HG03159 (cell line): Measurements from ENCODE around the gene SPRR2G.
"Not testable (repeated sequence)": the region's sequence is repeated elsewhere in the genome, so short reads cannot be mapped to it uniquely, and the experiment has no call there.

Source experiments
- ATAC-seq: cut with Tn5 transposase; IDR thresholded peaks from one replicate; pipeline ENCODE4 v1.9.1; 2021; ENCODE audit warnings: mild to moderate bottlenecking, moderate library complexity; ENCODE audit not compliant: unreplicated experiment

Gene SPRR2G

DNA sequence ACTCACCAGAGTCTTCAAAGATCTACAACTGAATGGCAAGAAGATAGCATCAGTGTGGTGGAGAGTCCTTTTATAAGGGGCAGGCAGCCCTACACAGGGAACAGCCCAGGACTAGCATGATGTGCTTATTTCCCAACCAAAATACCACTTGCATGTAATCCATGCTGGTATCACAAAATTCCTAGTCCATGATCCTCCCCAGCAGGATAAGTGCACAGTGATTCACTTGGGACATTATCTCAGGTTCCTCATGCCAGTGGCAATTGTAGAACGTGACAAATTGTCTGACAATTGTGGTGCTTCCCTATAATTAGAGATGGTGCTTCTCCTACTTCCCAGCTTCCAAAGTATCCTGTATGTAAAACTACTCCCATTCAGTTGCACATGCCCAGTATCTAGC is at the start of gene SPRR2G:
Gene SPRR2G, minus strand, starts transcription at position 45 of the 400 bp plus-strand sequence. CDS start 780 bp downstream, outside the sequence.
- ATAC-seq, result no peak

DNA sequence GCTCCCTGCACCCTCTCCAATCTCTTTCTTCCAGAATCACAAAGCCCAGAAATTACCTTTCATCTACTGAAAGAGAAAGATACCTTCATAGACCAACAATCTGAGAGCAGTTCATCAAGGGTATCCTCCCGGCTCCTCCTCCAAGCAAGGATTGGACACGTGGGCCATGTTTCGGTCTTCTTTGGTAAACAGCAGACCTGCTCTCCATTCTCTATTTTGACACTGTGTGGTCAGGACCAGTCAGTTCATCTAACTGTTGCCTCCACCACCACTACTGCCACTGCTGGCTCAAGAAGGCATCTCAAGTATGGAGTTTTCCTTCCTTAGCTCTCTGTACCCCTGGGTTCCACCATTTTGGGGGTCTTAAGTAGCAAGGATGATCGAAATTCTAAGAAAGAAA is 44.5 kb upstream of the SPRR2G start:
- ATAC-seq, result no peak

DNA sequence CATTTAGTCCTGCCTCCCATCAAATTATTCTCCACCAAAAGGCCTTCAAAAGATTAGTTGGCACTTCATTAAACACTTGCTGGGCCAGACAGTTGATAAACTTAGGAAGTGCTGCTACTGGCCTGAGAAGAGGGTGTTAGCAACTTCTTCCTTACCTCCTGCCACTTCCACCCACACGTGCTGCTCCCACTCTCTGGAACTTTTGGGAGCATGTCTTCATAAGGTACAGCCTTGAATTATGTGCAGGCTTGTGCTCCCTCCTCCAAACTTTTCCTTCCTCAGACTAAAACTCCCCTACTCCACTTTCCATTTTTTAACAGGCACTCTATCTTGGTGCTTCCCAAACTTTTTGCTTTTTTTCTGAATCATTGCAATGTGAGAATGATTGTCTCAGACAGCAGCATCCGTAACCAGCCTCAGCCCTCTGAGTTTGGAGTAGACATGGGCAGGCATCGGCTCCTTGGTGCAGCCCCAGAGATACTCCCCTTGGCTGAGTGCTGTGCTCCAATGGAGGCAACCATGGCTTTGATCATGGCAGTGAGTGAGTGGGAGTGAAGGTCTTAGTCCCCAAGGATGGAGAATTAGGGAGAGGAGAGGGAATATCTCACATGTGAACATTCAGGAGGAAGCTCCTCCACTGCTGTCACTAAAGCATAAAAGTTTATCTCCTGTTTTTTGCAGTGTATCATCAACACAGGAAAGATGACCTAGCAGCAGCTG is 43.8 kb upstream of the SPRR2G start:
- ATAC-seq, result no peak

DNA sequence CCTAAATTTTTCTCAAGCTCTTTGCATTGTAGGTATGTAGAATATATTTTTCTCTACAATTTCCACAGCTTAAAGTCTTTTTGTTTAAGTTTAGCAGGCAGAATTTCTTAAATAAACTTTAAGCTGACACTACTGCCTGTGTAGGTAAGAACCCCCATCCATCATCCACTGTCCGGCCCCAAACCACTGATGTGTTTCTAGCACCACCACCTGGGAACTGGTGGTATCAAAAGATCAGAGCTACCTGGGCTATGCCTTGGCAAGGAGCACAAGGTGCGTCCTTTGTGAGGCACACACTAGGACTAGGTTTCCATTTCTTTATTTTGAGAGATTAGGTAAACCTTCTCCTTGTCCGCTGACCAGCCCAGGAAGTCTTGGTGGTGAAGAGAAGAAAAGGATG is 42.0 kb upstream of the SPRR2G start:
- ATAC-seq, result no peak

DNA sequence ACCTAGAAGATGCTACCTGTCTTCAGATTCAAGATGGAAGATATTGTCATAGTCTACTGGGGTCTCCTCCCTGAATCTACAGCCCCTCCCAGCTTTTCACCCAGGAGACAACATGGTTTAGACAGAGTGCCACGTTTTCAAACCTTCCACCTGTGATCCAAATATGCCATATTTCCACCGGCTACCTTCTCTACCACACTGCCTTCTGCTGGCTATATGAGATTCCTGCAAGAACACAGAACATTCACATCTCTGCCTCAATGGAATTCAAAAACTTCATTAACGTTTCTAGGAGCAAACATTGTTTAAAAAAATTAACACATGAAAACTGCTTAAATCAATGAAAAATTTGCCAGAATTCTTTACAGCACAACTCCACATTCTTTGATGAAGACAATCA is 39.7 kb upstream of the SPRR2G start:
- ATAC-seq, result no peak

DNA sequence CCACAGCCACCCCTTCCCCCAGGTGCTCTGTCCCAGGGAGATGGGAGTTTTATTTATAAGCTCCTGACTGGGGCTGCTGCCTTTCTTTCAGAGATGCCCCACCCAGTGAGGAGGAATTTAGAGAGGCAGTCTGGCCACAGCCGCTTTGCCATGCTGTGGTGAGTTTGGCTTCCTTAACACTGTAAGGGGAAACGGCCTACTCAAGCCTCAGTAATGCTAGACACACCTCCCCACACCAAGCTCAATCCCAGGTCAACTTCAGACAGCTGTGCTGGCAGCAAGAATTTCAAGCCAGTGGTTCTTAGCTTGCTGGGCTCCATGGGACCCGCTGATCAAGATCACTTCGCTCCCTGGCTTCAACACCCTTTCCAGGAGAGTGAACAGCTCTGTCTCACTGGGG is 37.6 kb upstream of the SPRR2G start:
- not testable (repeated sequence) for ATAC-seq

DNA sequence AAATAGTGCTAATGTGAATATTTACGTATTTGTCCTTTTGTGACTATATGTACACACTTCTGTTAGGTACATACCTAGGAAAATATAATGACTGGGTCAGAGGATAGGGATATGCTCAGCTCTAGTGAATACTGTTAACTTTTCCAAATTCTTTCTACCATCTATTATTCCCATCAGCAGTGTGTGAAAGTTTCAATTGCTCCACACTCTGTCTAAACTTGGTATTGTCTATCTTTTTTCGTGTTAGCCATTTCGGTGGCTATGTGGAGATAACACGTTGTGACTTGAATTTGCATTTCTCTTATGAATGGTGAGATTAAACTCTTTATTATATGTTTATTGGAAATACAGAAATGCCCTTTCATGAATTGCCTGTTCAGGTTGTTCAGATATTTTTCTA is 29.9 kb upstream of the SPRR2G start:
- ATAC-seq, result no peak

DNA sequence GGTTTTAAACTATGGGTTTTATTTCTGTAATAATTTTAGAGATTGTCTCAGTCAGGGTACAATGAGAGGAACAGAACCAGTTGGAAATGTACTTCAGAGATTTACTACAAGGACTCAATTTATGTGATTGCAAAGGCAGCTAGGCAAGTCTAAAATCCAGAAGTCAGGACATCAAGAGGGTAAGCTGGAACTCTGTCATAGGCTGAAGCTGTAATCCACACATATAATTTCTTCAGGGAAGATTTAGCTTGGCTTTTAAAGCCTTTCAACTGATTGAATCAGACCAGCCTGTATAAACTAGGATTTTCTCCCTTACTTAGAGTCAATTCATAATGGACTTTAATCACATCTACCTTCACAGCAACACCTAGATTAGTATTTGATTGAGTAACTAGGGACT is 28.2 kb upstream of the SPRR2G start:
- no peak for ATAC-seq

DNA sequence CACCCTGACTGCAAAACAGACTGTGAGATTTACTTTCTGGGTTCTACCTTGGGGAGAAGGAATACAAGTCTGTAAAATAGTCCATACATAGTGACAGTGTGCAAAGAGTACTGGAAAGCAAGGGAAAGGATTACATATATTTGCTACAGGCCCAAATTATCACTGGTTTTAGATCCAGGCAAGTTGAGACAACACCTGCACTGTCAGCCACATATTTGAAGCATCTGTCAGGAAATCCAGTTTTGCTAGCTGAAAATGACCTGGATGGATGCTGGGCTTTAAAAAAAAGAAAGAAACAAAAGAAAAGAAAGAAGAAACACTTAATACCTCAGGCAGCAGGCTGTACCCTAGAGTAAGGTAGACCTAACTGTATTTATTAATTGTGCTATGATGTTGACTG is 23.9 kb upstream of the SPRR2G start:
- ATAC-seq, result no peak

DNA sequence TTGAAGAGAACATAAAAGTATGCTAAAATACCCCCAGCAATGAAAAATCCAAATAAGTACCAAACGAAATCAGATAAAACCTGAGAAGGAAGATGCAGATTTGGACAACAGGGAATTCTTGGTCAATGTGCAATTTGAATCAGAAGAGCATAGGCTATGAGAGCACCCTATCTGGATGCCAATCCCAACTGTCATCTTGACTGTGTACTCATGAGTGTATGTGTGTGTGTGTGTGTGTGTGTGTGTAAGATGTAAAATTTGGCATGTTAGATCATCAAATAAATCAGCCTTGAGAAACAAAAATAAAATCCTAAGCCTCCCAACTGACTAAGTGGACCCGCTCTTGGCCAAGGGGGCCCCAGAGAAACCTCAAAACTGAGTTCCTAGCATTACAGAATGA is 18.0 kb upstream of the SPRR2G start:
- no peak for ATAC-seq

DNA sequence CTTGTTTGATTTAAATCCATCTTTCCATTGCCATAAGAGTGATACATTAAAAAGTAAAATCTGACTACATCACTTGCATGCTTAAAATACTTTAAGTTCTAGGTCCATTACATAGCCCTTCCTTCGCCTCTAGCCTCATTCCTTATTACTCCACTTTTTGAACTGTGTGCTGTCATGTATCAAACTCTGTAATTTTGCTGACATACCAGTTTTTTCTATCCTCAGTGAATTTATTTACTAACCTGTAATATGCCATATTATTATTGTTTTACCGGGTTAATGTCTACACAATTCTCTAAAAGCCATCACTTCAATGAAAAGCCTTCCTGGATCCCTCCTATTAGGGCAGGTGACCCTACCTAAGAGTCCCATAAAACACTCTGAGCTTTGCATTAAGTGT is 4.9 kb upstream of the SPRR2G start:
- no peak for ATAC-seq

DNA sequence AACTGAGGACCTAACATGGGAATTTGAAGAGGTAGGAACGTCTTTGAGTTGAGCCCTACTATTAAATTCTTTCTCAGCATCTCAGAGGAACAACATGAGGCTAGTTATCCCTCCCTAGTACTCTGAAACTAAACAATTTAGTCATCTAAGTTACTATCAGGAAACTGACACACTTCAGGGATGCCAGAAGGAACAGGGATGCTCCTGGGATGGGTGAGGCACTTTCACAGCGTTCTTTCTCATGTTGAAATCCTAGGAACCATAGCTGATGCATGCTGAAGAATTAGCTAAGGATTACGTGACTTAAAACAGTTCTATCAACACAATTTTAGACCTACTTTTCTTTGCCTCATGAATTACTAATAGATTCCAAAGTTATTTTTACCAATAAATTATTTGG is 1.8 kb upstream of the SPRR2G start:
- ATAC-seq, result no peak

DNA sequence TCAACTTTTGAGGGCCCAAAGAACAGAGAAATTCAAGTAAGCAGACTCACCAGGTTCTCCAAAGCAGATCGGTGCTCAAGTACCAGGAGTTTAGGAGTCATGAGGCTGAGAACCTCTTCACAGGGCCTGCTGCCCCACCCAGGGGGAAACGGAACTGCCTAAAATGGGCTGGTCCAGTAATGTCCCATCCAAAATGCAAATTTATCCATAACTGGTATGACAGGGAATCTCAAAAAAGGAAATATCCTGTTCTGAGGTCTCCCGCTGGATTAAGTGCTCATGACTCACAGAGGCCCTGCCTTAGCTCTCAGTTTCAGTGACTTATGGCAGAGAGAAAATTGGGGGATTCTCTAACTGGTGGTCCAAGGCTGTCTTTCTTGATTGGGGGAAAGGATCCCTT is 9.3 kb downstream of the SPRR2G start:
- ATAC-seq, result no peak

DNA sequence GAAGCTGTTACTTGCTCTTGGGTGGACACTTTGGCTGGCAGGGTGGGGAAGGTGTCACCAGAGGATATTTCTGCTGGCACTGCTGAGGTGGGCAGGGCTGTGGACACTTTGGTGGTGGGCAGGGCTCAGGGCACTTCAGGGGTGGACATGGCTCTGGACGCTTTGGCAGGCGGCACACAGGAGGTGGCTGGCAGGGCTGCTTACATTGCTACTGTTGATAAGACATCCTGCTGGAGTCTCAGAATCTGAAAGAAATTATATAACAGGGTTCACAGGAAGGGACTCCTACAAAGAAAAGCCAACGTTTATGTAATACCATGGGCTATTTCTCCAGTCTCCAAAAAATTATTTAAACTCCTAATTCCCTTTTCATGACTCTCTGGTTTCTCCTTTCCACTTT is 10.2 kb downstream of the SPRR2G start:
- ATAC-seq, result no peak

DNA sequence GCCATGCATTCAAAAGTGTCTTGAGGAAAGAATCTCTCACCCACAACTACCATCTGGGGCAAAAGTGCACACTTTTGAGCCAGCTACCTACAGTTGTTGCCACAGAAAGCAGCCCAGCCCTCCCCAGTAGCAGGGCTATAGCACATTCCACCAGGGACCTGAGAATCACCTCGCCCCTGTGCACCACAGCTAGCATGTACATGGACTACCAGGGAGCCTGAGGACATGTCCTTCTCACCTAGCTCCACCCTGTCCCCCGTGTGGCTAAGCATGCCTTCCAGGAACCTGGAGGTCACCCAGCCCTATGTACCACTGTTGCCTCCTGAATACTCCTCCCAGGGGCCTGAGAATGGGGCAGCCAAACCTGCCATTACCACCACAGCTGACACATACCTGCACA is 16.9 kb downstream of the SPRR2G start:
- ATAC-seq, result no peak

DNA sequence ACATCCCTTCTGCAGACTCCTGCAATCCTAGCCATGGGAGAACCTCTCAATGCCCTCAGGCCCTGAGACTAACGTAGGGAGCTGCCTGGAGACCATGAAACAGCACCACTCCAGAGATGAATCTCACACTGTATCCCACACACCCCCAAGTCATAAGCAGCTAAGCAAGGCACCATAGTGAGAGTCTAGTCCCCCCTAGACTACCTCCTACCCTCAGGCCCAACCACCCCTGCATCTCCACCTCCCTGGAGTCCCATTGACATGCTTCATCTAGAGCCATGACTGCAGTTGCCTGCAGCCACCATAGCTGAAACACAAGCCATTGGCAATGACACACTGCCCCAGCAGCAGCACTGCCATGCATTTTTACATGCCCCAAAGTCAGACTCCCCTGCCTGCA is 17.4 kb downstream of the SPRR2G start:
- ATAC-seq, result no peak

DNA sequence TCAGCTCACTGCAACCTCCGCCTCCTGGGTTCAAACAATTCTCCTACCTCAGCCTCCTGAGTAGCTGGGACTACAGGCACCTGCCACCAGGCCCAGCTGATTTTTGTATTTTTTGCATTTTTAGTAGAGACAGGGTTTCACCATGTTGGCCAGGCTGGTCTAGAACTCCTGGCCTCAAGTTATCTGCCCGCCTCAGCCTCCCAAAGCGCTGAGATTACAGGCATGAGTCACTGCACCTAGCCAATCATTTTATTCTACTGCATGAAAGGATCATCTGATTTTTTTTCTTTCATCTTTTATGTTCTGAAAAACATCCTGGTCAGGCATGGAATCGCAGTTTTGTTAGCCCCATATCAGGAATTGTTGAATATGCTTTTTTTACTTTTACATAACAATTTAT is 22.0 kb downstream of the SPRR2G start:
- ATAC-seq, result not testable (repeated sequence)

DNA sequence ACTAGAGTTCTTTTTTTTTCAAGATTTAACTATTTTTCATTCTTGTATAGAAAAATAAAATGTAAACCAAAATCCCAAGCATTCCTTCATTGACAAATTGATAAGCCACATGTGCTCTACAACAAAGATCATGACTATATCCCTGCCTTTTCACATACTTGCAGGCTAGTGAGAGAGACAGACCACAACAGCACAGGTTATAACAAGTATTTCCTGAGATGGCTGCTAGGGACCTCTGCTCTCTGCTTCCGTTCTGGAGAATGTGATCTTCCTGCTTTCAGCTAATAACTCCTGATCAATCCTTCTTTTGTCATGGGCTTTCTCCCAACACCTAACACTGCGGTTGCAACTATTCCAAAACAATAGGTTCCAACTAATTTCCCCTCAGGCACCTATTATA is 23.4 kb downstream of the SPRR2G start:
- ATAC-seq, result no peak

DNA sequence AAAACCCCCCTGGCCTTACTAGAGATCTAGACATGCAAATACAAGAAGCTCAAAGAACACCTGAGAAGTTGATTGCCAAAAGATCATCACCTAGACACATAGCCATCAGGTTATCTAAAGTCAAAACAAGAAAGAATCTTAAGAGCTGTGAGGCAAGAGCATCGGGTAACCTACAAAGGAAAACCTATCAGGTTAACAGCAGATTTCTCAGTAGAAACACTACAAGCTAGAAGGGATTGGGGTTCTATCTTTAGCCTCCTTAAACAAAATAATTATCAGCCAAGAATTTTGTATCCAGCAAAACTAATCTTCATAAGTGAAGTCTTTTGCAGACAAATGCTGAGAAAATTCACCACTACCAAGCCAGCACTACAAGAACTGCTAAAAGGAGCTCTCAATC is 25.2 kb downstream of the SPRR2G start:
- ATAC-seq, result no peak

DNA sequence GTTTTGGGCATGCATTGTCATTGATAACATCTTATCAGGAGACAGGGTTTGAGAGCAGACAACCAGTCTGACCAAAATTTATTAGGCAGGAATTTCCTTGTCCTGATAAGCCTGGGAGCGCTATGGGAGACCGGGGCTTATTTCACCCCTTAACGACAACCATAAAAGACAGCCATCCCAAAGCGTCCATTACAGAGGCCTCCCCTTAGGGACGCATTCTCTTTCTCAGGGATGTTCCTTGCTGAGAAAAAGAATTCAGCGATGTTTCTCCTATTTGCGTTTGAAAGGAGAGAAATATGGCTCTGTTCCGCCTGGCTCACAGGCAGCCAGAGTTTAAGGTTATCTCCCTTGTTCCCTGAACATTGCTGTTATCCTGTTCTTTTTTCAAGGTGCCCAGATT is 26.9 kb downstream of the SPRR2G start:
- ATAC-seq, result not testable (repeated sequence)

DNA sequence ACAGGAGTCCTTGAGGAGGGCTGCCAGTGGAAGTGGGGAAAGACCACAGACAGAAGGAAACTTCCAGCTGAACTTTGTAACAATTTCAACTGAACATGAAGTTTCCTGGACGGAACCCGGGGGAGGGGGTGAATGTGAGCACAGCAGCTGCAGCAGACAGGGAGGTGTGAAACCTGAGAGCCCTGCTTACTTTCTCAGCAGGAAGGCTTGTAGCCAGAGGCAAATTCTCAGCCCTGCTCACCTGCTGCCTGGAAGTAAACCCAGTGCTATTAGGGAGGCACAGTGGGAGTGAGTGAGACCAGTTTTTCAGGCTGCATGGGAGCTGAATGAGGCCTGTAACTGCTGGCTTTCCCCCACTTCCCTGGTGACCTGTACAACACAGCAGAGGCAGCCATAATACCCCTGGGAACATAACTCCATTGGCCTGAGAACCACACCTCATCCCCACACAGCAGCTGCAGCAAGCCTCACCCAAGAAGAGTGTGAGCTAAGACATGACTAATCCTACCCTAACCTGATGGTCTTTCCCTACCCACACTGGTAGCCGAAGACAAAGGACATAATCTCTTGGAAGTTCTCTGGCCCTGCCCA is 27.8 kb downstream of the SPRR2G start:
- no peak for ATAC-seq

DNA sequence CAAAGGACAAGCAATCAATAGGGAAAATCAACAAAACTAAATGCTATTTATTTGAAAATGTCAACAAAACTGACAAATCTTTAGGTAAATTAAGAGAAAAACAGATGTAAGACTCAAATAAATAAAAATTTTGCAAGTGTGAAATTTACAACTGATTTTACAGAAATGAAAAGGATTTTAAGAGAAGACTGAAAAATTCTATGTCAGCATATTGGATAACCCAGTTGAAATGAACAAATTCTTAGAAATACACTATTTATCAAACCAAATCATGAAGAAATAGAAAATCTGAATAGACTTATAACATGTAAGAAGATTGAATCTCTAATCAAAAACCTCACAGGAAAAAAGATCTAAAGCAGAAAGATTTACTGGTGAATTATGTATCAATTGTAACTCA is 29.7 kb downstream of the SPRR2G start:
- ATAC-seq, result no peak

DNA sequence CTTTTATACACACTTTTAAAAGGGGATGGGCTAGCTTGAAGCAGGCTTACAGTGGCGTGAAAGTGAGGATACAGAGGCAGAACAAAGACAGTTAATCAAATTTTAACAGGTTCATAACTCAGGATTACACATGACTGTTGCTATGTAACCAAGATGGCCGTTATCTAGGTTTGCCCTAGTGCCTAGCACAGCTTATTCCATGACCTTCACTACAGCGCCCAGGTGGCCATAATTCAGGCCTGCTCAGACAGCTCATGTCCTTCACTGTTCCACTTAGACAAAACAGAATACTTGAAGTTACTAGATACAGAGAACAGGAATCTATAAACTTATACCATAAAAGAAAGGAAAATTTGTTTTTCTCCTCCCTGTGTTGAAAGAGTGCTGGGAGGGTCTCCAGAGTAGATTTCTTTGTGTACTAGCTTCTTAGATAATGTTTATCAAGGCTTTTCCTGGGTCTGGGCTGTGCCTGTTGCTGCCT is 31.2 kb downstream of the SPRR2G start:
- no peak for ATAC-seq
